ENCODE measurements around the gene TAAR6.
"Not testable (repeated sequence)": the region's sequence is repeated elsewhere in the genome, so short reads cannot be mapped to it uniquely, and the experiment has no call there.

Gene TAAR6

DNA sequence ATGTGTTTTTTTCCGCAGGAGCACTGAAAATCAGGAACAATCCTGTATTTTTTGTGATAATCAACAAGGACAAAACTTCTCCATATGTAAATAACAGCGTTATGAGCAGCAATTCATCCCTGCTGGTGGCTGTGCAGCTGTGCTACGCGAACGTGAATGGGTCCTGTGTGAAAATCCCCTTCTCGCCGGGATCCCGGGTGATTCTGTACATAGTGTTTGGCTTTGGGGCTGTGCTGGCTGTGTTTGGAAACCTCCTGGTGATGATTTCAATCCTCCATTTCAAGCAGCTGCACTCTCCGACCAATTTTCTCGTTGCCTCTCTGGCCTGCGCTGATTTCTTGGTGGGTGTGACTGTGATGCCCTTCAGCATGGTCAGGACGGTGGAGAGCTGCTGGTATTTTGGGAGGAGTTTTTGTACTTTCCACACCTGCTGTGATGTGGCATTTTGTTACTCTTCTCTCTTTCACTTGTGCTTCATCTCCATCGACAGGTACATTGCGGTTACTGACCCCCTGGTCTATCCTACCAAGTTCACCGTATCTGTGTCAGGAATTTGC is at the start of gene TAAR6:
Gene TAAR6, plus strand, starts transcription at position 102 of the 557 bp plus-strand sequence. Its CDS starts 0 bp downstream, at position 102.
- no peak for DNase-seq

GRCh38 chr6:132520953-132521352 is 49.2 kb upstream of the TAAR6 start:
- DNase-seq, result no peak

DNA sequence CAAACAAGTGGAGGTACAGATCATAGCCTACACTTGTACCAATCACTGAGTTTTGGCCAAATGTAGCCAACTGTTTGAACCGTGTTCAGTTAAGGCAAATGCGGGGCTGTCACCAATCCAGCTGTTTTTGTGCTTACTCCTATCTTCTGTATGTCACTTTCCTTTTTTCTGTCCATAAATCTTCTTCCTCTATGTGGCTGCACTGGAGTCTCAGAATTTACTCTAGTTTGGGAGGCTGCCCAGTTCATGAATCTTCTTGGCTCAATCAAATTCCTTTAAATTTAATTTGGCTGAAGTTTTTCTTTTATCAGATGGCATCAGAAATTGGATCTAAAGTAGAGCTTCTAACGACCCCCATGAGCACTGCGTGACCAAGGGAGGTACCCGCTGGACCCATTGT is 45.5 kb upstream of the TAAR6 start:
- no peak for DNase-seq

- DNase-seq, result no peak
These were observed 44.3 kb upstream of the TAAR6 start for GRCh38 chr6:132525866-132526265.

- DNase-seq, result no peak
These were observed 43.7 kb upstream of the TAAR6 start for GRCh38 chr6:132526461-132526860.

GRCh38 chr6:132527791-132528190 is 42.3 kb upstream of the TAAR6 start:
- DNase-seq, result no peak

DNA sequence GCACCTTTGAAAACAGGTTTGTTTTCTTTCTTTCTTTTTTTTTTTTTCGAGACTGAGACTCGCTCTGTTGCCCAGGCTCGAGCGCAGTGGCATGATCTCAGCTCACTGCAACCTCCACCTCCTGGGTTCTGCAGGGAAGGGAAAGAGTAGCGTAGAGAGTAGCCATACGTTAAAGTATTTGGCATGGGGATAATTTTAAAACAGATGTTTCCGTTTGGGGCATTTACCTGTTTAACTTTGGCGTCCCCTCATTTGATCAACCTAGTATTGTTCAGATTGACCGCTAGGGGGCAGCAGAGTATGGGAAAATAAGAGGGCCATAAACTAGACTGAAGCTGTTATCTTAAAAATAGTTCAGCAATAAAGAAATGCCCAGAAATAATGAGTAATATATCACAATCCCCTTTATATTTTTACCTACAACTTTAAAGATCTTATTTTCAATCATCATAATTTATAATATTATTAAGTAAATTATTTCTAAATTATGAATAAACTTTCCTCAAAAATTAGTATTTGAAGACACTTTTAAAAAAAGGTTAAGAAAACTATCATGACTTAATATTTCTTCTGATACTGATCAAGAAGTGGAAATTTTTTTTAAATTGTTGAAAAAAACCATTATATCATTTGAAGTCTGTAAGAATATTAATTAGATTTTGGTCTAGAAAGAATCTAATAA is 39.7 kb upstream of the TAAR6 start:
- peak; percentile 49 to 90 (median 66) for DNase-seq

DNA sequence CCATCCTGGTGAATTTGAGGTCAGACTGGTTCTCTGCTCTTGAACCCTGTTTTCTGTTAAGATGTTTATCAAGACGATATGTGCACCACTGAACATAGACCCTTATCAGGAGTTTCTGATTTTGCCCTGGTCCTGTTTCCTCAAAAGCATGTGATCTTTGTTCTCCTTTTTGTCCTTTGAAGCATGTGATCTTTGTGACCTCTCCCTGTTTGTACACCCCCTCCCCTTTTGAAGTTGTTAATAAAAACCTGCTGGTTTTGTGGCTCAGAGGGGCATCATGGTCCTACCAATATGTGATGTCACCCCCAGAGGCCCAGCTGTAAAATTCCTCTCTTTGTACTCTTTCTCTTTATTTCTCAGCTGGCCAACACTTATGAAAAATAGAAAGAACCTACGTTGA is 35.6 kb upstream of the TAAR6 start:
- not testable (repeated sequence) for DNase-seq

- DNase-seq, result no peak
These were observed 33.0 kb upstream of the TAAR6 start for GRCh38 chr6:132537145-132537544.

- no peak for DNase-seq
These were observed 32.1 kb upstream of the TAAR6 start, which contains the start of gene TAAR9 for GRCh38 chr6:132537977-132538376. TSS of gene TAAR9 (plus strand) at chr6:132538277. CDS start at chr6:132538290, 13 bp downstream.

GRCh38 chr6:132544826-132545225 is 25.3 kb upstream of the TAAR6 start:
- DNase-seq, result no peak

GRCh38 chr6:132548746-132549463 is 21.2 kb upstream of the TAAR6 start:
- DNase-seq, result no peak

GRCh38 chr6:132551214-132551613 is 18.9 kb upstream of the TAAR6 start:
- no peak for DNase-seq

GRCh38 chr6:132552372-132552771 is 17.8 kb upstream of the TAAR6 start, which contains the start of gene TAAR8:
TSS of gene TAAR8 (plus strand) at chr6:132552672. CDS start at chr6:132552693, 21 bp downstream.
- no peak for DNase-seq

GRCh38 chr6:132560087-132560486 is 10.0 kb upstream of the TAAR6 start:
- not testable (repeated sequence) for DNase-seq

DNA sequence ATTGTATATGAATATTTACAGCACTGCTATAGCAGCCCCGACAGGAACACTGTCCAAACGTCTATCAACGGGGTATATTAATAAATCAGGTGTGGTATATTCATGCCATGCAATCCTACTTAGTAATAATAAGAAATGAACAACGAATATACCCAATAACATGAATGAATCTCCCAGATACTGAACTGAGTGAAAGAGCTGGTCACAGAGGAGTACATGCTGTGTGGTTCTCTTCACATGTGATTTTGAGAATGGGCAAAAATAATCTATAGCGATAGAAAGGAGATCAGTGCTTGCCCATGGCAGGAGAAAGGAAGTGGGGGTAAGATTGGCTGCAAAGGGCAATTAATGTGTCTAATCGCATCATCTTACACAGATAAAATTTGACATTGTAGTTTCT is 3.7 kb upstream of the TAAR6 start:
- DNase-seq, result peak in 1 of 3 experiments; percentile 20

- DNase-seq, result no peak
These were observed 2.6 kb upstream of the TAAR6 start for GRCh38 chr6:132567566-132567965.

DNA sequence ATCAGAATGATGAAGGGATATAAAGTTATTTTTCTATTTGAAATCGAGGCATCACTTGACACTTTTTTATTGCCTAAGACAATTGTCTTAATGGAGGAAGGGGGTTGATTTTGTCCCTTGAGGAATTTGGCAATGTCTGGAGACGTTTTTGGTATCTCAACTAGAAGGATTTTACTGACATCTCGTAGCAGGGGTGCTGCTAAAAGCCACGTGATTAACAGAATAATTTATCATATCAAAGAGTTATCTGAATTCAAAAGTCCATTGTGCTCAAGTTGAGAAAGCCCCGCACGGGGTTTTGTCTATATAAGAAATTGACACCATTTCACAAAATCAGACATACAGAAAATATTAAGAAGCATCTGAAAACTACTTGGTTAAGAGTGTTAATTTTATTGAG is 1.5 kb upstream of the TAAR6 start:
- no peak for DNase-seq

DNA sequence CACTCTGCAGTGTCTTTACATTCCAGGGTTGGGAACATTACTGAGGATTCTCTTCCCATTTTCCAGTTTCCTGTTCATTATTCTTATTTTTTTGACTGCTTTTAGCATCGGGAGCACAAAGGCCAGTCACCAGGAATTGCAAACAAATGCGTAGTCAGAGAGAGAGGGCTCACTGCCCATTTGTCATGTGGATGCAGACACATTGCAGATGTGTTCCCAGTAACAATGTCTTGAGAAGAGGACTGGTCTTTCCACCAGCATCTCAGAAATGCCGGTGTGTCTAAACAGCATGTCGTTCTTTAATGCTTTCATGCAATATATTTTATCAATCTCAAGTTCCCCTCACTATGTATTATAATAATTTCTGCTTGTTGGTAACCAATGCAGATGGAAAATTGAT is 952 bp upstream of the TAAR6 start:
- no peak for DNase-seq

GRCh38 chr6:132571774-132572173 is 1.7 kb downstream of the TAAR6 start:
- DNase-seq, result no peak

DNA sequence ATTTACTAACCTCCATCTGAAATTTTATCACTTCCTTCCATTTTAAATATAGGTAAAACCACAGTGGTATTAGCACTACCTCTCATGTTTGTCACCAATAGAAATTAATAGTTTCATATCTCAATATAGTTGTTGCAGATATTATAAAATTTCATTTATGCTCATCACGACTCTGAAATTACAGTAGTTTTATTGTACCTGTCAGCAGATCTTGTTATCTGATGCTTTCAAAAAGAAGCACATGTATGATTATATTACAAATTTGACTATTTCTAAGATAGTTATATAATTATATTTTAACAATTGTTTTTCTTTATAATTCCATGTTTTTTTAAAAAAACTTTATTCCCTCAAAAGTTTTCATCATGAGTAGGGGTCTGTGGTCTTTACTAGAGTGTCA is 14.6 kb downstream of the TAAR6 start:
- DNase-seq, result no peak

DNA sequence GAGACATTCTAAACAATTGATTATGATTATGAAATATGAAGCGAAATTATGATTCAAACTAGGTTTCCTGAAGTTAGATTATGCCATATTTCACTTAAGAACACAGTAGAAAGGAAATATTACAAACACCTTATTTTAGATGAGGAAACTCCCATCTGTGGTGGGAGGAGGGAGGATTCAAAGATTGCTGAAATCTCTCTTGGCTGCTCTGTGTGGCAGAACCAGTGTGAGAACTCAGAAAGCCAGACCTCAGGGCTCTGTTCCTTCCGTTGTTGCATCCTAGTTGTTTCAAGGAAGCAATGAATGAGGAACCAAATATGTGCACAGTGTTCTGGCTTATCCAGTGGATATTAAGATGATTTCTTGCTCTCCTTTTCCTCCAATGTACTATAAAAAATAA is 17.3 kb downstream of the TAAR6 start:
- DNase-seq, result no peak

DNA sequence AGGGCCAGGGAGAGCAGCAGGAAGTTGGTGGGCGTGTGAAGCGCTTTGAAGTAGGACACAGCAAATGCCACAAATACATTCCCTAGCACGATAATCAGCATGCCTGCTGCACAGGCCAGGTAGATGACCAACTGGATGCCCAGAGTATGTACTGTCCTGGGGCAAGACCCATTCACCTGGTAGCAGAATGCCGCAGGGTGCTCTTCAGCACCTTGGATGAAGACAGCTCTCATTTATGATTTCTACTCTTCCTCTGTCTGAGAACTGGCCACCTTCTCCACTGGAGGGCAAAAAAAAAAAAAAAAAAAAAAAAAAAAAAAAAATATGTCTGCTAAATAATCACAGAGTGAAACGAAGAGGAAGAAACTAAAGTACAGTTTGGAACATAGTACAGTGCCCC is 19.3 kb downstream of the TAAR6 start, which contains the start of gene TAAR5:
Gene TAAR5, minus strand, starts transcription at position 288 of the 400 bp plus-strand sequence. Its CDS starts 55 bp downstream, at position 233.
- no peak for DNase-seq

DNA sequence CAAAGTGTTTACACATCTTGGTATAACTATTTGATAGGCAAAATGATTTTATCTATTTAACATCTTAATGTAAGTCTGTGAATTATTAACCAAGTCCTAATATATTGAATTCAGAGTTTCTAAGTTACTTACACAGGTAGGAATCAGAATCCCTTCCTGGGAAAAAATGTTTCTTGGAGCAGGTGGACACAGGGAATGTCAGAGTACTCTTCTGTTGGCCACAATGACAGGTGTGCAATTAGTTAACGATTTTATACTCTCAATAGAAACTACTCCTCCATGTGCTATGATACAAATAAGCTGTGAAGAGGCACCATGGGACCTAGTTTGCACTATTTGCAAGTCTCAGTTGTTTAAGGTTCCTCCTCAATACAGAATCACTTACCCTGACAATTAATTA is 20.2 kb downstream of the TAAR6 start:
- DNase-seq, result peak in 2 of 3 experiments; percentile 55 to 62
